ENCODE data around the gene CEP72.

DNA sequence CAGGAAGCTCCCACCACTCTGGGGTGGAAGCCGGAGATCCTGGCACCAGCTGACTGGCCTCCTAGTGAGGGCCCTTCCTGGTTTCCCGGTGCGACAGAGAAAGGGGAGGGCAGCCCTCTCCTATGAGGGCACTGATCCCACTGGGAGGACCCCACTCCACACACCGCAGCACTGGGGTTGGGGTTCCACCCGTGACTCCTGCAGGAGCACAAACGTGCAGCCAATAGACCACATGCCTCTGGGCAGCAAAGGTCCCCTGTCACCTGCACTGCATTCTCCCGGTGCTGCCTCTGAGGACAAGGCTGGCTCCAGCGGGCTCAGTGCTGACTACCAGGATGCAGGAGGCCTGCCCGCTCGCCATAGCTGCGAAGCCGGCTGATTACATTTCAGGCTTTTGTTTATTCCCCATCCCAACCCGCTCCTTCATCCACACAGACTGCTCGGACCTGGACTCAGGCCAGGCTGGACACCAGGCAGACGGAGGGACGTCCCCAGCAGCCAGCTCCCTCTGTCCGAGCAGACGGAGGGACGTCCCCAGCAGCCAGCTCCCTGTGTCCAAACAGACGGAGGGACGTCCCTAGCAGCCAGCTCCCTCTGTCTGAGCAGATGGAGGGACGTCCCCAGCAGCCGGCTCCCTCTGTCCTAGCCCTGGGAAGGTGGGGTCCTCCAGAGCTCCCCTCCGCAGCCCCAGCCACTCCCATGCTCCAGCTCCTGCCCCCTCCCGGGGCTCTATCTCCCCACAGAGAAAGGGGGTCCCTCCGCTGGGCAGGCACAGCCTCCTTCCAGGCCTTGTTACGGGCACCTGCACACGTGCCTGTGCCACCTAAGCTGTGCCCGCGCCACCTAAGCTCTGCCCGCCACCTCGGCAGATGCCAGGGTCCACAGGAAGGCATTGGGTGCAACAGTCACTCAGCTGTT is 8.8 kb upstream of the CEP72 start:
- TF ChIP-seq, protein P1, sequence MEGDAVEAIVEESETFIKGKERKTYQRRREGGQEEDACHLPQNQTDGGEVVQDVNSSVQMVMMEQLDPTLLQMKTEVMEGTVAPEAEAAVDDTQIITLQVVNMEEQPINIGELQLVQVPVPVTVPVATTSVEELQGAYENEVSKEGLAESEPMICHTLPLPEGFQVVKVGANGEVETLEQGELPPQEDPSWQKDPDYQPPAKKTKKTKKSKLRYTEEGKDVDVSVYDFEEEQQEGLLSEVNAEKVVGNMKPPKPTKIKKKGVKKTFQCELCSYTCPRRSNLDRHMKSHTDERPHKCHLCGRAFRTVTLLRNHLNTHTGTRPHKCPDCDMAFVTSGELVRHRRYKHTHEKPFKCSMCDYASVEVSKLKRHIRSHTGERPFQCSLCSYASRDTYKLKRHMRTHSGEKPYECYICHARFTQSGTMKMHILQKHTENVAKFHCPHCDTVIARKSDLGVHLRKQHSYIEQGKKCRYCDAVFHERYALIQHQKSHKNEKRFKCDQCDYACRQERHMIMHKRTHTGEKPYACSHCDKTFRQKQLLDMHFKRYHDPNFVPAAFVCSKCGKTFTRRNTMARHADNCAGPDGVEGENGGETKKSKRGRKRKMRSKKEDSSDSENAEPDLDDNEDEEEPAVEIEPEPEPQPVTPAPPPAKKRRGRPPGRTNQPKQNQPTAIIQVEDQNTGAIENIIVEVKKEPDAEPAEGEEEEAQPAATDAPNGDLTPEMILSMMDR (IDR thresholded peaks at IDR 0.05; ENCODE audit: insufficient read depth, low read depth, low read length), result no peak
- no peak for TF ChIP-seq EZH2 (IDR thresholded peaks at IDR 0.05; ENCODE audit: insufficient read depth, low read length)

Data from astrocyte (in vitro differentiated cells and primary cell).